OCI-LY1 (cell line): ENCODE data around the gene RNASE8.

ENCODE experiments used
- H2AFZ ChIP-seq: fragments of 200-600 bp; sonication (generic), shearing (Covaris generic); 2 replicates; pipeline ENCODE4 v1.6.0; 2014; ENCODE audit warnings: antibody characterized with exemption, mild to moderate bottlenecking, low read length
- H3F3A ChIP-seq: fragments of 200-600 bp; sonication (generic), shearing (Covaris generic); 2 replicates; pipeline ENCODE4 v1.6.0; 2014; ENCODE audit warnings: mild to moderate bottlenecking, antibody characterized with exemption, low read length, moderate library complexity; ENCODE audit not compliant: insufficient read depth
- H3K27ac ChIP-seq: fragments of 200-600 bp; sonication (generic); 2 replicates; pipeline ENCODE4 v1.5.1; 2014; ENCODE audit warnings: low read length, mixed run types, mild to moderate bottlenecking, low read depth; ENCODE audit not compliant: poor library complexity, severe bottlenecking
- H3K27me3 ChIP-seq: fragments of 200-600 bp; sonication (generic); 2 replicates; pipeline ENCODE4 v1.6.0; 2014; ENCODE audit warnings: antibody characterized with exemption, mild to moderate bottlenecking, low read length, moderate library complexity; ENCODE audit not compliant: insufficient read depth
- H3K36me3 ChIP-seq: fragments of 200-600 bp; sonication (generic); 2 replicates; pipeline ENCODE4 v1.6.1; 2014; ENCODE audit warnings: mild to moderate bottlenecking, antibody characterized with exemption, low read length, moderate library complexity, mixed read lengths; ENCODE audit not compliant: insufficient read depth
- H3K4me1 ChIP-seq: fragments of 200-600 bp; sonication (generic); 2 replicates; pipeline ENCODE4 v1.5.1; 2014; ENCODE audit warnings: mild to moderate bottlenecking, low read length, moderate library complexity; ENCODE audit not compliant: insufficient read depth, severe bottlenecking
- H3K4me2 ChIP-seq: fragments of 200-600 bp; sonication (generic), shearing (Covaris generic); 2 replicates; pipeline ENCODE4 v1.6.1; 2014; ENCODE audit warnings: low read length
- H3K4me3 ChIP-seq: fragments of 200-600 bp; sonication (generic); 2 replicates; pipeline ENCODE4 v1.5.1; 2014; ENCODE audit warnings: low read length, low read depth, mild to moderate bottlenecking, mixed read lengths; ENCODE audit not compliant: poor library complexity, severe bottlenecking
- H3K79me2 ChIP-seq: fragments of 200-600 bp; shearing (Covaris generic); 2 replicates; pipeline ENCODE4 v1.6.1; 2016; ENCODE audit warnings: mixed run types, low read length, mixed read lengths; ENCODE audit not compliant: insufficient read depth
- H3K9ac ChIP-seq: fragments of 200-600 bp; sonication (generic), shearing (Covaris generic); 2 replicates; pipeline ENCODE4 v1.6.1; 2014; ENCODE audit warnings: mild to moderate bottlenecking, low read length, mixed read lengths
- H3K9me2 ChIP-seq: fragments of 200-600 bp; sonication (generic), shearing (Covaris generic); 2 replicates; pipeline ENCODE4 v1.6.1; 2014; ENCODE audit warnings: low read depth, mild to moderate bottlenecking, low read length, mixed read lengths
- H3K9me3 ChIP-seq: fragments of 200-600 bp; shearing (Covaris generic); 2 replicates; pipeline ENCODE4 v1.6.1; 2014; ENCODE audit warnings: low read length, mixed read lengths
- H4K20me1 ChIP-seq: fragments of 200-600 bp; sonication (generic), shearing (Covaris generic); 2 replicates; pipeline ENCODE4 v1.6.0; 2016; ENCODE audit warnings: mild to moderate bottlenecking, low read length; ENCODE audit not compliant: insufficient read depth
- CTCF ChIP-seq: fragments of 200-600 bp; sonication (generic), shearing (Covaris generic); IDR thresholded peaks from 2 replicates; pipeline ENCODE4 v1.5.1; 2017; ENCODE audit warnings: mild to moderate bottlenecking, antibody characterized with exemption, low read length, moderate library complexity, mixed read lengths
- EZH2 ChIP-seq: fragments of 200-600 bp; sonication (generic), shearing (Covaris generic); IDR thresholded peaks from 2 replicates; pipeline ENCODE4 v1.8.0; 2017; ENCODE audit warnings: borderline replicate concordance, mixed run types, mild to moderate bottlenecking, antibody characterized with exemption, low read length, moderate library complexity, mixed read lengths

RNASE8 gene

GRCh38 chr14:21087294-21088091, 29.9 kb downstream of the RNASE8 start:
- no peaks in the 10 kb centered on the region for H3K79me2 ChIP-seq
- H3K36me3 ChIP-seq = no peaks in the 10 kb centered on the region
- H2AFZ ChIP-seq = no peak overlapping the region
- H3K9me2 ChIP-seq = no peaks in the 10 kb centered on the region
- H3K27ac ChIP-seq = no peak overlapping the region
- H4K20me1 ChIP-seq = no peaks in the 10 kb centered on the region
- no peaks in the 10 kb centered on the region for H3F3A ChIP-seq
- H3K4me2 ChIP-seq = no peak overlapping the region
- peaks cover 4% of the 10 kb centered on the region for H3K4me1 ChIP-seq
- H3K27me3 ChIP-seq = peaks cover 5% of the 10 kb centered on the region; the same call in 1 of the 2 replicates
- no peak overlapping the region for H3K9ac ChIP-seq
- H3K9me3 ChIP-seq = no peaks in the 10 kb centered on the region
- TF ChIP-seq EZH2 = no peak
- no peak for TF ChIP-seq CTCF
- H3K4me3 ChIP-seq = no peak overlapping the region

- H3K9me2 ChIP-seq = no peaks in the 10 kb centered on the region
- H4K20me1 ChIP-seq = no peaks in the 10 kb centered on the region
- H3K4me1 ChIP-seq = peaks cover 4% of the 10 kb centered on the region
- H2AFZ ChIP-seq = no peak overlapping the region
- H3K4me3 ChIP-seq = no peak overlapping the region
- no peak overlapping the region for H3K4me2 ChIP-seq
- H3K79me2 ChIP-seq = no peaks in the 10 kb centered on the region
- TF ChIP-seq CTCF = no peak
- no peak for TF ChIP-seq EZH2
- H3K36me3 ChIP-seq = no peaks in the 10 kb centered on the region
- no peak overlapping the region for H3K9ac ChIP-seq
- no peaks in the 10 kb centered on the region for H3K9me3 ChIP-seq
- no peak overlapping the region for H3K27ac ChIP-seq
- no peaks in the 10 kb centered on the region for H3K27me3 ChIP-seq
- H3F3A ChIP-seq = no peaks in the 10 kb centered on the region
Measured at GRCh38 chr14:21088687-21089086, 31.1 kb downstream of the RNASE8 start.

GRCh38 chr14:21089271-21089670, 31.6 kb downstream of the RNASE8 start:
- Histone ChIP-seq H4K20me1 (no peaks in the 10 kb centered on the region), H3K79me2 (no peaks in the 10 kb centered on the region), H3F3A (no peaks in the 10 kb centered on the region), H3K9me3 (no peaks in the 10 kb centered on the region), H3K4me3 (no peak overlapping the region), H2AFZ (no peak overlapping the region), H3K27me3 (no peaks in the 10 kb centered on the region), H3K4me2 (no peak overlapping the region), H3K4me1 (peaks cover 4% of the 10 kb centered on the region), H3K9me2 (no peaks in the 10 kb centered on the region), H3K27ac (no peak overlapping the region), H3K9ac (no peak overlapping the region), H3K36me3 (no peaks in the 10 kb centered on the region)
- TF ChIP-seq CTCF (no peak), EZH2 (no peak)
